Ascending aorta (tissue), 2 donors: Measurements from ENCODE around the gene KIAA0319L. TPM values are rescaled to one million over a fixed set of nuclear protein-coding genes. Genes with fewer than 3 reads are reported as not detected.

Experiments
- DNase-seq, 2 donors: peaks; one replicate each; pipeline ENCODE4 v3.0.0-alpha.2; 2019; ENCODE audit warnings: low spot score in 2 of 2
- H3K27ac ChIP-seq, 2 donors: fragments of 200-600 bp; sonication (generic); one replicate each; pipeline ENCODE4 v1.5.1; 2016 to 2017; ENCODE audit warnings: mild to moderate bottlenecking in 1 of 2
- H3K27me3 ChIP-seq: fragments of 200-600 bp; sonication (generic); one replicate; pipeline ENCODE4 v1.5.1; 2017
- H3K36me3 ChIP-seq, 2 donors: fragments of 200-600 bp; sonication (generic); one replicate each; pipeline ENCODE4 v1.5.1; 2016
- H3K4me1 ChIP-seq, 2 donors: fragments of 200-600 bp; sonication (generic); one replicate each; pipeline ENCODE4 v1.5.1; 2016 to 2017; ENCODE audit warnings: mild to moderate bottlenecking in 1 of 2
- H3K4me3 ChIP-seq, 2 donors: fragments of 200-600 bp; sonication (generic); one replicate each; pipeline ENCODE4 v1.5.1; 2016 to 2017; ENCODE audit warnings: mild to moderate bottlenecking in 1 of 2
- H3K9me3 ChIP-seq, 2 donors: fragments of 200-600 bp; sonication (generic); one replicate each; pipeline ENCODE4 v1.5.1; 2016
- intact Hi-C: fragments of 100-400 bp; cut with DNase I; formaldehyde crosslinking; loops from one replicate; pipeline ENCODE4 v1.15.1; 2023
- total RNA-seq: library from RNA; depleted of rRNA; stranded (reverse); fragments of >200 nt; gene quantifications from one replicate; pipeline ENCODE4 v1.1.0, GENCODE V29; 2016
- TF ChIP-seq, protein P1 (sequence below), 3 experiments: fragments of 200-600 bp in 2 of 3; fragments of 450-650 bp in 1 of 3; sonication (generic) in 2 of 3; IDR thresholded peaks; one replicate each; pipeline ENCODE4 v1.5.1; 2016 to 2019; ENCODE audit warnings: antibody characterized with exemption in 3 of 3, mild to moderate bottlenecking in 1 of 3, moderate library complexity in 1 of 3

KIAA0319L gene
- total RNA-seq, 1 donor from 2014 or later, result 44.9 TPM

DNA sequence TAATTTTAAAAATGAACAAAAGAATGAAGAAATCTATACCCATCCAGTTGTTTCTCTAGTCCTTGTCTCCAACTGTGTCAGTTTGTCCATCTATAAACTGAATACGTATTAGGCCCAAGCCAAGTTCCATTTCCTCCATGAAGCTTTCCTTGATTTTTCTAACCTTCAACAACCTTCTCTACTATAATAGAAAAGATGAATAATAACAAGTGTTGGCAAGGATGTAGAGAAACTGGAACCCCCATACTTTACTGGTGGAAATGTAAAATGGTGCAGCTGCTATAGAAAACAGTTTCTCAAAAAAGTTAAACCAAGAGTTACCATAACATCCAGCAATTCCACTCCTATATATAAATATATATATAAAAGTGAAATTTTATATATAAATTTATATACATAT lies 10.6 kb downstream of the KIAA0319L start:
- Histone ChIP-seq H3K9me3 (no peaks in the 10 kb centered on the region), H3K27ac (no peak overlapping the region), H3K4me1 (peaks cover 0 to 3% of the 10 kb centered on the region in 2 donors), H3K4me3 (no peak overlapping the region), H3K36me3 (peaks cover 7 to 30% of the 10 kb centered on the region in 2 donors), H3K27me3 (no peaks in the 10 kb centered on the region)
- no peak for DNase-seq
- TF ChIP-seq, protein P1, sequence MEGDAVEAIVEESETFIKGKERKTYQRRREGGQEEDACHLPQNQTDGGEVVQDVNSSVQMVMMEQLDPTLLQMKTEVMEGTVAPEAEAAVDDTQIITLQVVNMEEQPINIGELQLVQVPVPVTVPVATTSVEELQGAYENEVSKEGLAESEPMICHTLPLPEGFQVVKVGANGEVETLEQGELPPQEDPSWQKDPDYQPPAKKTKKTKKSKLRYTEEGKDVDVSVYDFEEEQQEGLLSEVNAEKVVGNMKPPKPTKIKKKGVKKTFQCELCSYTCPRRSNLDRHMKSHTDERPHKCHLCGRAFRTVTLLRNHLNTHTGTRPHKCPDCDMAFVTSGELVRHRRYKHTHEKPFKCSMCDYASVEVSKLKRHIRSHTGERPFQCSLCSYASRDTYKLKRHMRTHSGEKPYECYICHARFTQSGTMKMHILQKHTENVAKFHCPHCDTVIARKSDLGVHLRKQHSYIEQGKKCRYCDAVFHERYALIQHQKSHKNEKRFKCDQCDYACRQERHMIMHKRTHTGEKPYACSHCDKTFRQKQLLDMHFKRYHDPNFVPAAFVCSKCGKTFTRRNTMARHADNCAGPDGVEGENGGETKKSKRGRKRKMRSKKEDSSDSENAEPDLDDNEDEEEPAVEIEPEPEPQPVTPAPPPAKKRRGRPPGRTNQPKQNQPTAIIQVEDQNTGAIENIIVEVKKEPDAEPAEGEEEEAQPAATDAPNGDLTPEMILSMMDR (IDR thresholded peaks at IDR 0.05), result no peak
- intact Hi-C loops, result no loop called here

DNA sequence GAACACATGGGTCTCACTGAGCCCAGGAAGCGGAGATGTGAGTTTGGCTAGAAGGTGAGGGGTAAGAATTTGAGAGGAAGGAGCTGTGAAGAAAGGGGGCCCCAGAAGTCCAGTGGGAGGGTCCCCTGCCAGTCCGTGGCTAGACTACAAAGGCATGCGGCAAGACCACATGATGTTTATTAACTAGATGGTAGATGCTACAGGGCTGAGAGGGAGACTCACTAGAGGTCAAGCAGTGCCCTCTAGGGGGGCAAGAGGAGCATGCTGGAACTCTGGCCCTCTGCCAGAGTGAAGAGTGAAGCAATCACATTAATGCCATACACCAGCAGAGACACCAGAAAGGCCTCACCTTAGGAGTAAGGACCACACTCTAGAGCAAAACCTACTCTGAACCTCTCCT lies 12.2 kb downstream of the KIAA0319L start:
- Histone ChIP-seq H3K27ac (no peak overlapping the region), H3K4me1 (peaks cover 11 to 17% of the 10 kb centered on the region in 2 donors), H3K9me3 (no peaks in the 10 kb centered on the region), H3K36me3 (peaks cover 7 to 20% of the 10 kb centered on the region in 2 donors), H3K4me3 (no peak overlapping the region), H3K27me3 (no peaks in the 10 kb centered on the region)
- intact Hi-C loops, result no loop called here
- TF ChIP-seq, protein P1 (IDR thresholded peaks at IDR 0.05), result peak in 1 of 3 experiments; percentile 16
- DNase-seq, result no peak

DNA sequence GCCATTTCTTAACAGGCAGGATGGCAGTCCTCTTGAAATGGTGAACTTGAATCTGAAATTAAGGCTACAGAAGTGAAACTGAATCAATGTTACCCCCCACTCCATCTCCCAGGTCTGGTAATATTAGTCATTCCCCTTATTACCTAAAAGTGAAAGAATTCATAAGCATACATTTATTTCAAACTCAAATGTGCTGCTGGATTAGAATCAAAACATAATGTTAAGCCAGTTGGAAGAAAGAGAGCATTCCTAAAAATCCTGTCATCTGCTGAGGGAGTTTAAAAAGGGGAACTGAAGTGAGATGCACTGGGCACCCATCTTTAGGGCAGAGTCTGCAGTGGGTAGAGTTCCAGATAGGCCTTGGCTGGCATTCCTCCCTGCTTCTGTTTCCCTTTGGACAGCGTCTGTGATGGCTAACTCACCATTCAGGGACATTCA lies 17.4 kb downstream of the KIAA0319L start:
- intact Hi-C loops, result loop anchor here (2.0 kb wide), 1 partner anchor 17 kb away; the partner anchor contains the start of genes KIAA0319L and NCDN
- Histone ChIP-seq H3K27ac (peak overlapping the region; percentile 70 to 79), H3K27me3 (no peaks in the 10 kb centered on the region), H3K4me1 (peaks cover 18 to 35% of the 10 kb centered on the region in 2 donors), H3K36me3 (no peaks in the 10 kb centered on the region), H3K9me3 (no peaks in the 10 kb centered on the region), H3K4me3 (no peak overlapping the region)
- no peak for DNase-seq
- TF ChIP-seq, protein P1 (IDR thresholded peaks at IDR 0.05), result no peak

DNA sequence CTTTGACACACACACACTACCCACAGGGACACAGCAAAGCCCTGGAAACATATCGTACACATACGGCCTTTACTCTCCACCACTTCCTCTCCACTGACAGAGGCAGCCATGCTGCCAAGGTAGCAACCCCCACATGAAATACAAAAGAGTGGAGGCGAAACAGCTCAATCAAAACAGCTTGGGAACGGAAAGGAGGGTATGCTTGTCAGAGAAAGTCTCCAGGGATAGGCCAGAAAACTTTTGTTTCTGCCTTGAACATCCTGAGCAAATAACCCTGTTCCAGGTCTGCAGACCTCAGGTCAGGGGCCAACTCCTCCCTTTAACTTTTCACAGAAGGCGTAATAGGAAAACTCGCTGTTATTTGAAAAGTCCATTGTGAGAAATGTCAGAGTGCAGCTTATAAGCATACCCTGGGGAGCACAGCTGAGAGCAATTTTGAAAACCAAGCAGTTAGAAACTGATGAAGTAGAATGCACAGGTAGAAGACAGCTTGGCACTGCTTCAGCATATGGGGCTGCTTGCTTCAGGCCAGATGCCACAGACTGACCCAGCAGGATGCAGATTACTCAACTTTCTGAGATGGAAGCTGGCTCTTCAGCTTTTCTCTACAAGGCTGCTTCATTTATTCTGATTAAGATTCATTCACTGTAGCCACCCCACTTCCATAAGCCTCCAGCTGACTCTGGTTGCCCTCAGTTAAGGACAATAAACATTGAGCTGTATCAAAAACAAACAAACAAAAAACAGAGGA lies 18.0 kb downstream of the KIAA0319L start:
- no peaks in the 10 kb centered on the region for H3K36me3 ChIP-seq
- H3K27me3 ChIP-seq, result no peaks in the 10 kb centered on the region
- TF ChIP-seq, protein P1 (IDR thresholded peaks at IDR 0.05), result no peak
- peaks cover 18 to 35% of the 10 kb centered on the region in 2 donors for H3K4me1 ChIP-seq
- intact Hi-C loops, result loop anchor here (2.0 kb wide), 1 partner anchor 18 kb away; the partner anchor contains the start of genes KIAA0319L and NCDN
- H3K4me3 ChIP-seq, result no peak overlapping the region
- H3K27ac ChIP-seq, result peak overlapping the region; percentile 70 to 79
- no peaks in the 10 kb centered on the region for H3K9me3 ChIP-seq
- DNase-seq, result no peak

DNA sequence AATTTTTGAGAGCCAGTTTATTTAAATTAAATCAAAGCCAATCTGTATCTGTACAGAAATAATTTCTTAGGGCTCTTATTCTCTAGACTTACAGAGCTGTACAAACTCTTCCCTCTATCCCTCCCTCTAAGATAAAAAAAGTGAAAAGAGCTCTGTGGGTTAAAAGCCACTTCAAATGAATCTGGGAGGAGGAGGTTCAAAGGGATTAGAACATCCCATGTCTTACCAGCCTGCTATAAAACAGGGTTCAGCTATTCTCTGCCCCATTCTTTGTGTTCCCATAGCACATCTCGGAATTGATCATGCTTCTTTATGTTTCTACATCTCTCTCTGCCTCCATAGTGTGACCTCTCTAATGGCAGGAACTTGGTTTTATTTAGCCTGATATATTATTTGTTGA lies 19.4 kb downstream of the KIAA0319L start:
- Histone ChIP-seq H3K9me3 (no peaks in the 10 kb centered on the region), H3K27me3 (no peaks in the 10 kb centered on the region), H3K27ac (peak overlapping the region; percentile 51 to 79), H3K4me3 (no peak overlapping the region), H3K36me3 (no peaks in the 10 kb centered on the region), H3K4me1 (peaks cover 18 to 42% of the 10 kb centered on the region in 2 donors)
- TF ChIP-seq, protein P1 (IDR thresholded peaks at IDR 0.05), result no peak
- intact Hi-C loops, result loop anchor here (2.0 kb wide), 1 partner anchor 19 kb away; the partner anchor contains the start of genes KIAA0319L and NCDN
- no peak for DNase-seq
